Liver (tissue), 9 donors: ENCODE results near the gene TLCD3A. TPM values are rescaled to one million over a fixed set of nuclear protein-coding genes. Genes with fewer than 3 reads are reported as not detected.

Experiments
- DNase-seq: peaks from one replicate; pipeline ENCODE4 v3.0.0-alpha.2; 2017; ENCODE audit warnings: low spot score
- H3K27ac ChIP-seq, 2 donors: one replicate each; pipeline ENCODE4 v1.7.0; 2013; ENCODE audit warnings: inconsistent platforms in 2 of 2, low read length in 2 of 2, control low read depth in 1 of 2, low read depth in 1 of 2, mild to moderate bottlenecking in 1 of 2
- H3K27me3 ChIP-seq, 4 donors: one replicate each; pipeline versions ENCODE4 v1.6.1 to v1.7.0; 2013; ENCODE audit warnings: low read length in 3 of 4, inconsistent platforms in 1 of 4, mild to moderate bottlenecking in 1 of 4, moderate library complexity in 1 of 4; ENCODE audit not compliant: control insufficient read depth in 4 of 4, insufficient read depth in 4 of 4
- H3K36me3 ChIP-seq, 4 donors: one replicate each; pipeline versions ENCODE4 v1.6.1 to v1.7.0; 2013; ENCODE audit warnings: low read length in 3 of 4, mild to moderate bottlenecking in 3 of 4, low read depth in 1 of 4, moderate library complexity in 1 of 4; ENCODE audit not compliant: control insufficient read depth in 4 of 4, insufficient read depth in 3 of 4
- H3K4me1 ChIP-seq, 4 donors: one replicate each; pipeline versions ENCODE4 v1.6.1 to v1.7.0; 2013; ENCODE audit warnings: low read length in 3 of 4, mild to moderate bottlenecking in 3 of 4, moderate library complexity in 1 of 4; ENCODE audit not compliant: control insufficient read depth in 4 of 4, insufficient read depth in 4 of 4
- H3K4me3 ChIP-seq, 3 donors: one replicate each; pipeline versions ENCODE4 v1.6.1 to v1.7.0; 2013; ENCODE audit warnings: low read length in 3 of 3, control low read depth in 1 of 3, low read depth in 1 of 3, mild to moderate bottlenecking in 1 of 3
- H3K9ac ChIP-seq, 2 donors: one replicate each; pipeline ENCODE4 v1.7.0; 2013; ENCODE audit warnings: low read length in 2 of 2, mild to moderate bottlenecking in 2 of 2, moderate library complexity in 2 of 2, control low read depth in 1 of 2, low read depth in 1 of 2
- H3K9me3 ChIP-seq, 4 donors: one replicate each; pipeline versions ENCODE4 v1.6.1 to v1.7.0; 2013; ENCODE audit warnings: low read length in 3 of 4; ENCODE audit not compliant: control insufficient read depth in 4 of 4
- CTCF ChIP-seq: fragments of 150-350 bp; IDR thresholded peaks from 2 replicates; pipeline ENCODE4 v1.5.1; 2017; ENCODE audit warnings: improper control_type of control experiment, low read depth, low read length; ENCODE audit not compliant: missing input control
- EGR1 ChIP-seq, 2 donors: IDR thresholded peaks; 2 replicates each; pipeline ENCODE4 v1.6.1; 2016 to 2018; ENCODE audit warnings: antibody characterized with exemption in 2 of 2, low read depth in 2 of 2
- GABPA ChIP-seq, 2 donors: IDR thresholded peaks in 1 of 2; conservative IDR thresholded peaks in 1 of 2; 2 replicates each; pipeline ENCODE4 v1.6.1; 2016; ENCODE audit warnings: antibody characterized with exemption in 2 of 2, mild to moderate bottlenecking in 1 of 2, moderate library complexity in 1 of 2
- HNF4A ChIP-seq, 2 donors: conservative IDR thresholded peaks; 2 replicates each; pipeline ENCODE4 v1.6.1; 2016; ENCODE audit warnings: antibody characterized with exemption in 2 of 2, mild to moderate bottlenecking in 2 of 2
- HNF4G ChIP-seq: IDR thresholded peaks from 2 replicates; pipeline ENCODE4 v1.6.1; 2016; ENCODE audit warnings: antibody characterized with exemption
- JUND ChIP-seq, 2 donors: IDR thresholded peaks; 2 replicates each; pipeline ENCODE4 v1.6.1; 2016; ENCODE audit warnings: antibody characterized with exemption in 2 of 2
- NR2F2 ChIP-seq: IDR thresholded peaks from 2 replicates; pipeline ENCODE4 v1.6.1; 2016; ENCODE audit warnings: antibody characterized with exemption
- RAD21 ChIP-seq, 2 donors: IDR thresholded peaks; 2 replicates each; pipeline ENCODE4 v1.6.1; 2016; ENCODE audit warnings: antibody characterized with exemption in 2 of 2, mild to moderate bottlenecking in 2 of 2
- REST ChIP-seq: IDR thresholded peaks from 2 replicates; pipeline ENCODE4 v1.6.1; 2016; ENCODE audit warnings: antibody characterized with exemption, mild to moderate bottlenecking
- RXRA ChIP-seq, 2 donors: IDR thresholded peaks; 2 replicates each; pipeline ENCODE4 v1.6.1; 2017 to 2018; ENCODE audit warnings: antibody characterized with exemption in 2 of 2, mild to moderate bottlenecking in 1 of 2
- SP1 ChIP-seq: IDR thresholded peaks from 2 replicates; pipeline ENCODE4 v1.6.1; 2018; ENCODE audit warnings: antibody characterized with exemption, mild to moderate bottlenecking
- TAF1 ChIP-seq: conservative IDR thresholded peaks from 2 replicates; pipeline ENCODE4 v1.6.1; 2016; ENCODE audit warnings: antibody characterized with exemption, mild to moderate bottlenecking
- YY1 ChIP-seq: IDR thresholded peaks from 2 replicates; pipeline ENCODE4 v1.6.1; 2016; ENCODE audit warnings: antibody characterized with exemption, mild to moderate bottlenecking
- WGBS: extraction: QIAGEN DNeasy Blood & Tissue Kit; methylation state at CpG from one replicate; pipeline ENCODE4 v1.1.7; 2013; 5-methylcytosine and 5-hydroxymethylcytosine counted together
- polyA plus RNA-seq, 2 donors: library from polyadenylated mRNA; stranded (reverse) in 1 of 2; unstranded in 1 of 2; fragments of 200-250 nt in 1 of 2; fragments of >200 nt in 1 of 2; fragmentation: Nextera tagmentation in 1 of 2; extraction: Ambion mirVana in 1 of 2; gene quantifications; one replicate each; pipeline versions ENCODE4 v1.2.1 to v1.2.3, GENCODE V29; 2013 to 2015
- total RNA-seq, 2 donors: library from RNA; depleted of rRNA; stranded (reverse); fragments of >200 nt; gene quantifications; one replicate each; pipeline ENCODE4 v1.2.3, GENCODE V29; 2014
- TF ChIP-seq, protein P1 (sequence below): IDR thresholded peaks from 2 replicates; pipeline ENCODE4 v1.6.1; 2016; ENCODE audit warnings: antibody characterized with exemption
- TF ChIP-seq, protein P2 (sequence below): IDR thresholded peaks from 2 replicates; pipeline ENCODE4 v1.6.1; 2016; ENCODE audit warnings: antibody characterized with exemption
- donor health status: healthy.
- donor health status: healthy.
- donor health status: healthy.
- donor health status: healthy.
- donor health status: healthy.

Gene TLCD3A
- total and polyA plus RNA-seq, 4 donors, result 0.57 to 2.3 (median 1.5) TPM

DNA sequence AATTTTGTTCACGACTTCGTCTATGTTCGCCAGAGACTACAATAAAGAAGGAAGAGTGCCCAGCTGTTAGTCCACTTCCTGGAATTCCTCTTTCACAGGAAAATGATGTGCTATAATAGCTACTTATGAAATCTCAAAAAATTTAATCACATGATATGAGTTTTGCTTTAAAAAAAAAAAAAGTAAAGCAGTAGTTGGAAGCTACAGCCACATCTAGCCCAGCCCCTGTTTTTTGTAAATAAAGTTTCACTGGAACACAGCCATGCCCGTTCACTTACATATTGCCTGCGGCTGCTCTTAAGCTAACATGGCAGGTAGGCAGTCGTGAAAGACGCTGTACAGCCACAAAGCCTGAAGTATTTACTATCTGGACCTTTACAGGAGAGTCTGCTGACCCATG, 33.1 kb upstream of the TLCD3A start:
- Histone ChIP-seq H3K27ac (peak overlapping the region; percentile 19 to 40), H3K27me3 (no peaks in the 10 kb centered on the region), H3K9me3 (no peaks in the 10 kb centered on the region), H3K4me1 (peaks cover 0 to 10% (median 4%) of the 10 kb centered on the region in 4 donors), H3K36me3 (peaks cover 2 to 24% (median 15%) of the 10 kb centered on the region in 4 donors), H3K4me3 (no peak overlapping the region), H3K9ac (peak overlapping the region; percentile 62 to 66)
- DNase-seq, result no peak
- WGBS, result 51% methylated on average over 7 of the region's 7 CpGs
- TF ChIP-seq, protein P1, sequence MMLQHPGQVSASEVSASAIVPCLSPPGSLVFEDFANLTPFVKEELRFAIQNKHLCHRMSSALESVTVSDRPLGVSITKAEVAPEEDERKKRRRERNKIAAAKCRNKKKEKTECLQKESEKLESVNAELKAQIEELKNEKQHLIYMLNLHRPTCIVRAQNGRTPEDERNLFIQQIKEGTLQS, result no peak
- peak; percentile 59 for TF ChIP-seq YY1
- TF ChIP-seq HNF4G, result no peak
- peak in 1 of 2 donors; percentile 35 for TF ChIP-seq RAD21 (IDR thresholded peaks at IDR 0.05)
- TF ChIP-seq TAF1, result no peak
- peak in 1 of 2 donors; percentile 24 for TF ChIP-seq RXRA (IDR thresholded peaks at IDR 0.05)

DNA sequence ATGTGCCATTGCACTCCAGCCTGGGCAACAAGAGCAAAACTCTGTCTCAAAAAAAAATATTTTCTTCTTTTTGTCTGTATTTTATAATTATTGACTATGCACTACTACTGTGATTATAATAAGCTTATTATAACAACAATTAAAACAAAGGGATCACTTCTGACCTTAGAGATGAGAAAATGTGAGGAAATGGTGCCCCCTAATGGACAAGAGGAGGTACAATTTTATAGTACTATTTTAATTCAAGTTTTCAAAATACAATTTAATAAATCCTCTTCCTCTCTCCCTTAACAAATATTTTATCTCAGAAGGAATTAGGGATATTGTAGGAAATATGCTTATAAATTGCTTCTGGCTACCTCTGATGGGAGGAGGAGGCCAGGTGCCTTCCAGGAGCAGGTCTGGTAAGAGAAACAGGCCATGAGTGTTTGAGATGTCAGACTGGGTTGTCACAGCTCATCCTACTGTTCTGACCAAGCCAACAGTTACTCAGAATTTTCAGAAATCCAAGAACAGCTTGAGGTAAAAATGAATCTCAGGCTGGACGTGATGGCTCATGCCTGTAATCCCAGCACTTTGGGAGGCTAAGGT, 31.8 kb upstream of the TLCD3A start:
- DNase-seq, result no peak
- no peaks in the 10 kb centered on the region for H3K9me3 ChIP-seq
- peaks cover 0 to 14% (median 7%) of the 10 kb centered on the region in 4 donors for H3K36me3 ChIP-seq
- H3K27me3 ChIP-seq, result no peaks in the 10 kb centered on the region
- TF ChIP-seq SP1, result no peak
- TF ChIP-seq EGR1 (IDR thresholded peaks at IDR 0.05; ENCODE audit: low read depth in 2 of 2), result no peak
- TF ChIP-seq, protein P1, result no peak
- TF ChIP-seq CTCF, result peak; percentile 67
- no peak for TF ChIP-seq RXRA (IDR thresholded peaks at IDR 0.05)
- TF ChIP-seq TAF1, result no peak
- TF ChIP-seq HNF4A (conservative IDR thresholded peaks at IDR 0.05), result no peak
- TF ChIP-seq JUND (IDR thresholded peaks at IDR 0.05), result no peak
- no peak for TF ChIP-seq GABPA (IDR thresholded peaks at IDR 0.05 in 1 of 2, conservative IDR thresholded peaks at IDR 0.05 in 1 of 2)
- no peak for TF ChIP-seq NR2F2
- no peak for TF ChIP-seq REST
- TF ChIP-seq, protein P2, sequence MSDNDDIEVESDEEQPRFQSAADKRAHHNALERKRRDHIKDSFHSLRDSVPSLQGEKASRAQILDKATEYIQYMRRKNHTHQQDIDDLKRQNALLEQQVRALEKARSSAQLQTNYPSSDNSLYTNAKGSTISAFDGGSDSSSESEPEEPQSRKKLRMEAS, result no peak
- peak; percentile 82 to 84 for TF ChIP-seq RAD21 (IDR thresholded peaks at IDR 0.05)
- H3K27ac ChIP-seq, result no peak overlapping the region
- 70% methylated on average over 1 of the region's 1 CpG for WGBS
- no peak overlapping the region for H3K4me3 ChIP-seq
- no peak overlapping the region for H3K9ac ChIP-seq
- H3K4me1 ChIP-seq, result peaks cover 0 to 10% (median 4%) of the 10 kb centered on the region in 4 donors
